HEK293T (cell line): ENCODE data around the gene ARHGAP5.

Experiments used
- CTCF ChIA-PET: fragments of 350-600 bp; formaldehyde crosslinking; extraction: SDS; loops from one replicate; lab custom pipeline; 2021; ENCODE audit warnings: antibody characterized with exemption, inconsistent platforms; lab: Yijun Ruan, JAX
- POLR2A ChIA-PET: fragments of 350-600 bp; formaldehyde crosslinking; extraction: SDS; loops from one replicate; lab custom pipeline; 2020; ENCODE audit warnings: antibody characterized with exemption, inconsistent platforms; lab: Yijun Ruan, JAX
- DNase-seq: peaks from one replicate; pipeline ENCODE4 v3.0.0; 2012; ENCODE audit warnings: mixed read lengths; ENCODE audit errors: extremely low spot score
- ARNT ChIP-seq: fragments of 450-650 bp; IDR thresholded peaks from 2 replicates; pipeline ENCODE4 v1.6.1; 2017; ENCODE audit warnings: mild to moderate bottlenecking
- BHLHE40 ChIP-seq: fragments of 450-650 bp; IDR thresholded peaks from 2 replicates; pipeline ENCODE4 v1.6.1; 2016; ENCODE audit warnings: mild to moderate bottlenecking, moderate library complexity, borderline replicate concordance
- CTBP1 ChIP-seq: fragments of 450-650 bp; IDR thresholded peaks from 2 replicates; pipeline ENCODE4 v1.6.1; 2016; ENCODE audit warnings: borderline replicate concordance
- ELF4 ChIP-seq: fragments of 450-650 bp; IDR thresholded peaks from 2 replicates; pipeline ENCODE4 v1.6.1; 2017; ENCODE audit warnings: antibody characterized with exemption
- FOXA1 ChIP-seq: fragments of 450-650 bp; IDR thresholded peaks from 2 replicates; pipeline ENCODE4 v1.6.1; 2016; ENCODE audit warnings: mild to moderate bottlenecking
- FOXK2 ChIP-seq: fragments of 450-650 bp; IDR thresholded peaks from 2 replicates; pipeline ENCODE4 v1.6.1; 2016; ENCODE audit warnings: mild to moderate bottlenecking
- FOXM1 ChIP-seq: fragments of 450-650 bp; IDR thresholded peaks from 2 replicates; pipeline ENCODE4 v1.6.1; 2017; ENCODE audit warnings: mild to moderate bottlenecking, borderline replicate concordance
- HDGF ChIP-seq: fragments of 450-650 bp; IDR thresholded peaks from 2 replicates; pipeline ENCODE4 v1.6.1; 2017; ENCODE audit warnings: antibody characterized with exemption, borderline replicate concordance
- L3MBTL2 ChIP-seq: fragments of 450-650 bp; conservative IDR thresholded peaks from 2 replicates; pipeline ENCODE4 v1.6.1; 2016; ENCODE audit warnings: mild to moderate bottlenecking
- LEF1 ChIP-seq: fragments of 450-650 bp; IDR thresholded peaks from 2 replicates; pipeline ENCODE4 v1.6.1; 2017; ENCODE audit warnings: mild to moderate bottlenecking, borderline replicate concordance
- NFRKB ChIP-seq: fragments of 450-650 bp; IDR thresholded peaks from 2 replicates; pipeline ENCODE4 v1.6.1; 2016; ENCODE audit warnings: mild to moderate bottlenecking, moderate library complexity
- PKNOX1 ChIP-seq: fragments of 450-650 bp; IDR thresholded peaks from 2 replicates; pipeline ENCODE4 v1.6.1; 2016
- SP1 ChIP-seq: fragments of 450-650 bp; IDR thresholded peaks from 2 replicates; pipeline ENCODE4 v1.6.1; 2017
- SUZ12 ChIP-seq: fragments of 450-650 bp; IDR thresholded peaks from 2 replicates; pipeline ENCODE4 v1.6.1; 2016; ENCODE audit warnings: mild to moderate bottlenecking
- TARDBP ChIP-seq: fragments of 450-650 bp; IDR thresholded peaks from 2 replicates; pipeline ENCODE4 v1.6.1; 2016
- ZNF384 ChIP-seq: fragments of 450-650 bp; IDR thresholded peaks from 2 replicates; pipeline ENCODE4 v1.6.1; 2016

The ARHGAP5 gene

GRCh38 chr14:32205554-32205953 lies 128.4 kb downstream of the ARHGAP5 start:
- ChIA-PET POLR2A (no interaction called here), CTCF (no interaction called here)
- DNase-seq: no peak
- TF ChIP-seq HDGF (no peak), SUZ12 (no peak), FOXM1 (no peak), FOXA1 (no peak), ELF4 (no peak), SP1 (no peak), ZNF384 (no peak), PKNOX1 (no peak), TARDBP (no peak), NFRKB (no peak), ARNT (no peak), CTBP1 (no peak), LEF1 (no peak)

DNA sequence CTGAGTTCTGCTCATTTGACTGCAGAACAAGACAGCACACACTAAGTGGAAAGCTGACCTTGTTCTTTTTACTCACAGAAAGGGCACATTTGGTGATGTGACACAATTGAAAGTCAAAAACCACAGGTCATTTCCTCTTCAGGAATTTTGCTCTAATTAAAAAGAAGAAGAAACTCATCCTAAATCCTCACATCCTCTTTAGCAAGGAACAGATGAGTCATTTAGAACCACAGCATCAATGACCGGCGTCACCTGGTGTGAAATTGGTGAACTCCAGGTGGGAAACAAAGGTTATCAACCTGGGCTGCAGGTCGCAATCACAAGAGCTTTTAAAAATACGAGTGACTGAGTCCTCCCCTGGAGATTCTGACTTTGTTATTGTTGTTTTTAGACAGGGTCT lies 128.9 kb downstream of the ARHGAP5 start:
- no peak for TF ChIP-seq BHLHE40
- no peak for TF ChIP-seq HDGF
- TF ChIP-seq SP1: no peak
- TF ChIP-seq FOXA1: no peak
- TF ChIP-seq PKNOX1: no peak
- TF ChIP-seq ZNF384: no peak
- TF ChIP-seq LEF1: no peak
- TF ChIP-seq ELF4: no peak
- no peak for TF ChIP-seq CTBP1
- TF ChIP-seq SUZ12: no peak
- no peak for TF ChIP-seq L3MBTL2
- TF ChIP-seq NFRKB: no peak
- TF ChIP-seq FOXK2: no peak
- ChIA-PET POLR2A (interaction anchor here (1.5 kb wide), 1 partner anchor 129 kb away, joined by 4 read pairs; no protein-coding TSS in a partner anchor), CTCF (no interaction called here)
- DNase-seq: no peak

DNA sequence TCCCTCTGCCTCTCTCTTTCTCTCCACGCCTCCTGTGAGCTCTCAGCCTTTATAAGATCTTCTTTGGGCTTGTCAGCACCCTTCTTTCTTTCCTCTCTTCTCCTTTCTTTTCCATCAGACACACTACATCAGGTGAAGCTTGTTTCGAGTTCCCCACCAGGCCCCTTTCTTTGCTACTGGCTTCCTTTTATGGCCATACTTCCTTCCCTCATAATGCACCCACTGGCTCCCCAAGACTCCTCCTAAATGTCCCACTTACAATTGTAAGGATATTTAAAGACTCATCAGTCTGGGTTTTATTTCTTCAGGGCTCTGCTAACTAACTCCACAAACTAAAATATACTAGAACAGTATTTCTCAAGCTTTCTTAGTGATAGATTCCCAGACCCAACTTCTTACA lies 129.4 kb downstream of the ARHGAP5 start:
- TF ChIP-seq NFRKB (no peak), ELF4 (no peak), SUZ12 (no peak), FOXK2 (no peak), ARNT (no peak), HDGF (no peak), PKNOX1 (no peak), BHLHE40 (no peak), ZNF384 (no peak), CTBP1 (no peak), L3MBTL2 (no peak), TARDBP (no peak), LEF1 (no peak), FOXM1 (no peak), FOXA1 (no peak), SP1 (no peak)
- DNase-seq: no peak
- ChIA-PET CTCF (no interaction called here), POLR2A (interaction anchor here (1.5 kb wide), 1 partner anchor 130 kb away, joined by 4 read pairs; no protein-coding TSS in a partner anchor)

DNA sequence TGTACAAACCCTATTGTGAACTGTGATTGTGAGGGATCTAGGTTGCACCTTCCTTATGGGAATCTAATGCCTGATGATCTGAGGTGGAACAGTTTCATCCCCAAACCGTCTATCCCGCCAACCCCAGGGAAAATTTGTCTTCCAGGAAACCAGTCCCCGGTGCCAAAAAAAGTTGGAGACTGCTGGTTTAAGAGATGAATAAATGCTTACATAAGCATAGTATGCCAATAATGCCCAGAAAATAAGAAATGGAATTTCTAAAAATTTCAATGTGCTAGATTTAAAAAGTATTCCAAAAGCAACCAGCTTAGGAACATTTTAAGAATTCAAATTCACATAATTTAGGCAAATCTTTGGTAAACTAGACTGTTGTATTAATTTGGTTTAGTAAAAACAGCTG lies 131.4 kb downstream of the ARHGAP5 start:
- CTCF ChIA-PET: no interaction called here
- TF ChIP-seq PKNOX1 (no peak), BHLHE40 (no peak), FOXK2 (no peak), ARNT (no peak), HDGF (no peak), SUZ12 (no peak), CTBP1 (no peak), FOXA1 (no peak), L3MBTL2 (no peak), LEF1 (no peak), NFRKB (no peak), FOXM1 (no peak), ZNF384 (no peak)
- DNase-seq: no peak
- POLR2A ChIA-PET: no interaction called here
